Measurements from ENCODE around the gene DCLRE1A.

The DCLRE1A gene

DNA sequence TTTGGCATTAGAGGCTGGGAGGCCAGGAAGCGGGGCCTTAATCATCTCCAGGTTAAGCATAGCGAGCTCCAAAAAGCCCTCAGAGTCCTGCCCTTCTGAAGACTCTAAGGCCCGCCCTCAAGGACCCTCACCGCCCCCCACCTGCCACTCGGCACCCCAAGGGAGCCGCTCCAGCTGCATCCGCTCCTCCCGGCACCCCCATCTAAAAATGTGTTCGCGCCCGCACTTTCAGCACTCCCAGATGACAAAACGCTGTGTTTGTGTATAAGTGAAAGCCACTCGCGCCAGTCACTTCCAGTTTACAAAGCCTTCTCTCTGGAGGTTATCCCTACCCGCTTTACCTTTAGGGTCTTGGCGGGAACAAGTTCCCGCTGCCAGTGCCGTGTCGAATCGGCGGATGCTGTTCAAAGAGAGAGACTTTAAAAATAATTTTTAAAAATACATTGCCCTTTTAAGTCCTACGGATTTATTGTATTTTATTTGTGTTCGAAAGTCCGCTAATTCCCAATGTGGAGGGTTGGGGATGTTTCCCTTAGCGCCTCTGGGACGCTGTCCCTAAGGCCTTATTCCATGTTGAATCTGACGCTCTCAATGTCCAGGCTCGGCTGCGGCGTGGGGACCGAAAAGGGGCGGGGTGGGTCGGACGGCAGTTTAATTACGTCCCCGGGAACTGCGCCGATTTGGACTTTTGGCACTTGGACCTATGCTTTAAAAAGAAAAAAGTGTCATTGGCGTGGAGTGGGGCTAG is at the start of gene DCLRE1A, which contains the start of gene NHLRC2:
DCLRE1A (minus strand) TSS at position 70 of the 748 bp plus-strand sequence. CDS start 900 bp downstream, outside the sequence.
NHLRC2 (plus strand) TSS at position 649 of the 748 bp plus-strand sequence. CDS start 212 bp downstream, outside the sequence.
- DNase-seq = peak; percentile 55 to 81

DNA sequence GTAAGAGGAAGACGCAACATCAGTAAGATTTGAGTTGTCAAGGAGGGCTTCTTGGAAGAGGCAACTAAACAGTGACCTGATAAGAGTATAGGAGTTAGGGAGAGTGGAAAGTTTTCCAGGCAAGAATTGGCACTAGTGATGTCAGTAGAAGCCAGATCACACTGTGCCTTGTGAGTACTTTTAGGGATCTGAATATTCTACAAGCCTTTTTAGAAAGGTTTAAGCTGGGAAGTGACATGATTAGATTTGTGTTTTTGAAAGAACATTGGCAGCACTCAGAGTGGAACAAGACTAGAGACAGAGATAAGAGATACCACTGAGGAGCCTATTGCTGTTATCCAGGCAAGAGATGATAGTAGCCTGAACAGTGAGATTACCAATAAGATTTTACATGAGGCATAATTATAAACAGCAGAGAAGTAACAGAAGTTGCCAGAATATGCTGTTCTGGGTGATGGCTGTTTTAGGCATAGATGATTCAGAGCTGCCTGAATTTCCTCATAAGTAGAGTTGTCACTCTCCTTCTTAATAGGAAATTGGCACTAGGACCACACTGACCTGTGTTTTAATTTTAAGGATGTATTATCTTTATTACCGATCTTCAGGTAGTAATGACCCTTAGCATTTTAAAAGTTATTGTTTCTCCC is 46.2 kb upstream of the DCLRE1A start:
- no peak for DNase-seq

DNA sequence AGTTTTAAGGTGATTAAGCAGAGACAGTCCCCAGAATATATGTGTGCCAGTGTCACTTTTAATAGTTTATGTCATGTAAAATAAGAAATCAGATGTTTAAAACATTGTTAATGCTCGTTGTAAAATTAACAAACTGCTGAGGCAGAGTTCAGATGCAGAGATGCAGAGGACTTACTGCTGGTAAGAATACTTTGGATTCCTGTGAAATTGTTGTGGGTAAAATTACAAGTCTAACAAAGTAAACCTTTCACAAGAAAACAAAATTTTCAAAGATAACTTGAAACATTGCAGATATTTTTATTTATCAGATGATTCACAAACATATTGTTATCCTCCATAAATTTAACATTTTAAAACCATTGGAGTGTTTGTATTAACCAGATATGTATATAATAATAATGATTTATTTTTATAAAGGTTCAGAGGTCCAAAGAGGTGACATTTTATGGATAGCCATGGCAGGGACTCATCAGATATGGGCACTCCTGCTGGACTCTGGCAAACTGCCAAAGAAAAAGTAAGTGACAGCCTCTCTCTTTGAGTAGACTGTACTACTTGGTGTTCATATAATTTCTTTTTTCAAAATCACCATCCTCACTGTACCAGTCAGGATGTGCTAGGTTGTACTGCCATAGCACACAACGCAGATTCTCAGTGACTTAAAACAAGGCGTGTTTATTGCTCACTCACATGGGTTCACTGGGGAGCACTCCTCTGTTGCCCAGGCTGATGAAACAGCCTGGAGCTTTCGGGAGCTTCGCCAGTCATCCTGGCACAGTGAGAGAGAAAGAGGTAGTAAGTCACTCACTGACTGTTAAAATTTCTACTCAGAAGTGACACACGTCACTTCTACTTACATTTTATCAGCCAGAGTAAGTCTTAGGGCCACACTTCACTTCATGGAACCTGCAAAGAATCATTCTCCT is 44.1 kb upstream of the DCLRE1A start:
- DNase-seq = no peak

DNA sequence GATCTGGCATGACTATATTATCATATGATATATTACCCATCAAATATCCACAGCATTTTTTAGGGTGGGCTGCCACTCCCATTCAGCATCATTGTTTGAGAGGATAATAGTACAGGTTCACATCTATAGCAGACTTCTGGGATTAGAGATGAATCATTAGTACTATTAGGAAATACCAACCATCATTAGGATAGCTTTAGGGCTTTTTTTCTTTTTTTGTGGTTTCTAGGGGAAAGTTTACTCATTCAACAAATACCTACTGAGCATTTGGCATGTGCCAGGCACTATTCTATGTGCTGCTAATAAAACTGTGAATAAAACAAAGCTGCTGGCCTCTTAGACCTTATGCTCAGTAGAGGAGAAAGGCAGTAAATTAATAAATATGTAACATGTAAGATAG is 41.1 kb upstream of the DCLRE1A start:
- no peak for DNase-seq

DNA sequence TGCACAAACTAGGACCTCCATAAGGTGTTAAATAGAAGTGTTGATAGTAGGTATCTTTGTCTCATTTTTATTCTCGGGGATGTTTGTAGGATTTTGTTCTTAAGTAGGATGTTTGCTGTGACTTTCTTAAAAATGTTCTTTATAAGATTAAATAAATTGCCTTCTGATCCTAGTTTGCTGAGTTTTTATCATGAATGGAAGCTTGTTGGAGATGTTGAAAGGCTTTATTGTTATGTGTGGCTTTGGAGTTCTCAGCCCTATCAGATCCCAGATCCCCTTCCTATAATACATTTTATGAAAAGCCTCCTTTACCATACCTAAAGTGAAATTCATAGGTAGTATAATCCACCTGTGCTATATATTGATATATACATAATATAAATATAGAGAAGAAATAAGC is 40.7 kb upstream of the DCLRE1A start:
- DNase-seq = no peak

DNA sequence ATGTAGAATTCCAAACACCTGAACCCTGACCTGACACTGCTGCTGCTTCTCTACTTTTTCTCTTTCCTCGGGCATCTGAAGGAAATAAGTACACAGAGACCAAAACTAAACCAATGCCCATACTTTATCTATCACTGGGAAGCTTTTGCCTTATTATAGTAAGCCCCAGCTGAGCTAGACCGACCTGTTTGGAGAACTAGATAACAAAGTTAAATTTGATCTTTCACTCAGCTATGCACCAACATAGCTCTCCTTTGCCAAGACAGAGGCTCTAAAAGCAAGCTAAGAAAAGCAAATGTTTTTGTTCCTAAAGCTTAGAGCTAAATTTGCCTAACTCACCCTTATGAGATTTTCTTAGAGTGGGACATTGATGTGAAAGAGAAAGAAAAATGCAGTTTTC is 39.7 kb upstream of the DCLRE1A start:
- DNase-seq = no peak

DNA sequence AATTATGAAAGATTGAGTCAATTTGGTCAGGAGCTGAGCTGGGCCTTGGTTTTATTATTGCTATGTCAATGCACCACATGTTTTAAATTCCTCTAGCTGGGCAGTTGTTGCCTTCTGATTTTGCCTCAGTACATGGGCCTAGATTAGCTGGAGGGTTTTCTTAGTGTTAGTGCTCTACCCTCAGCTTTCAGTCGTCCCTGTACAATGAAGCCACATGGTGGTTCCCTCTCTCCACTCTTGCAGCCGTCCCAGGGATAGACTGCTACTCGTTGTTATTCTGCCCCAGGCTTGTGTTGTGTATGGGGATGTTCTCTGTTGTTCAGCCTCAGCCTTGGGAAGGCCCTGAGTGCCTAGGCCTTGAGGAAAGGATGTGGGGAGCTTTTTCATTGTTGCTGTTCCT is 37.6 kb upstream of the DCLRE1A start:
- no peak for DNase-seq

DNA sequence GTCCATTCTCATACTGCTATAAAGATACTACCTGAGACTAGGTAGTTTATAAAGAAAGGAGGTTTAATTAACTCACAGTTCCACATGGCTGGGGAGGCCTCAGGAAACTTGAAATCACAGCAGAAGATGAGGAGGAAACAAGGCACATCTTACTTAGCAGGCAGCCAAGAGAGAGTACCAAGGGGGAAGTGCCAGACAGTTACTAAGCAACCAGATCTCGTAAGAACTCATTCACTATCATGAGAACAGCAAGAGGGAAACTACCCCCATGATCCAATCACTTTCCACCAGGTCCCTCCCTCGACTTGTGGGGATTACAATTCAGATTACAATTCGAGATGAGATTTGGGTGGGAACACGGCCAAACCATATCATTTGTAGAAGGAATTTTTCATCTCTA is 36.9 kb upstream of the DCLRE1A start:
- DNase-seq = no peak

DNA sequence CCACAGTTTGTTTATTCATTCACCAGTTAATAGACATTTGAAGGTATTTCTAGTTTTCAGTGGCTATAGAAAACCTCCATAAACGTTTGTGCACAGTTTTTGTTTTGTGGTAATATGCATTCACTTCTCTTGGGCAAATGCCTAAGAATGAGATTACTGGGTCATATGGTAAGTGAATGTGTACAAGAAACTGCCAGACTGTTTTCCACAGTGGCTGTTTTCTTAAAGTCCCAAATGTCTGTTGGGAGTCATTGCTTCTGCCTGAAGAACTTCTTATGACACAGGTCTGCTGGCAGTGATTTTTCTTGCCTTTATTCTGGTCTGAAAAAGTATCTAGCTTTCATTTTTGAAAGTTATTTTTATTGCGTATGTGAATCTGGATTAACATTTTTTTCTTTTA is 36.0 kb upstream of the DCLRE1A start:
- DNase-seq = no peak

DNA sequence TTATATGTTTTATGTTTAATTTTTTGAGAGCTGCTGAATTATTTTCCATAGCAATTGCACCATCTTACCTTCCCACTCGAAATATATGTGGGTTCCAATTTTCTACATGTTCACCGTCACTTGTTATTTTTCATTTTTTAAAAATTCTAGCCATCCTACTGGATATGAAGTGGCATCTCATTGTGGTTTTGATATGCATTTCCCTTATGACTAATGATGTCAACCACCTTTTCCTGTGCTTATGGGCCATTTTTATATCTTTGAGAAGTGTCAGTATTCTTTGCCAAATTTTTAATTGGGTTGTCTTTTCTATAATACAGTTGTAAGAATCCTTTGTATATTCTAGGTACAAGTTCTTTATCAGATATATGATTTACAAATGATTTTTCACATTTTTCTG is 28.4 kb upstream of the DCLRE1A start:
- DNase-seq = no peak

DNA sequence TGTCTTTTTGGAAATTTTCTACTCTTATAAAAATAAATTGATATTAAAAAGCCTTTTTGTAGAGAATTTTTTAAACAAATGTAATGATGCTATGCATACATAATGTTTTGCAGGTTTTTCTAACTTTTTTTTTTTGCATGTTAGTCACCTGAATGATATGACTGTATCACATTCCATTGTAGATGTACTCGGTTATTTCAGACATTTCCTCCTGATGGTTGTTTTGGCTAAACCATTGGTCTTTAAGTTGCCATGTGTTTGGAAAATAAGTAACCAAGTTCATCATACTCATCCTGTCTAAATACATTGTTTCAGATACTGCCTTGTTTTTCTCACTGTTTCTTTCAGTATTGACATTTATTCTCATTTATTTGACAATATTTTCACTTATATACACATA is 26.4 kb upstream of the DCLRE1A start:
- DNase-seq = no peak

DNA sequence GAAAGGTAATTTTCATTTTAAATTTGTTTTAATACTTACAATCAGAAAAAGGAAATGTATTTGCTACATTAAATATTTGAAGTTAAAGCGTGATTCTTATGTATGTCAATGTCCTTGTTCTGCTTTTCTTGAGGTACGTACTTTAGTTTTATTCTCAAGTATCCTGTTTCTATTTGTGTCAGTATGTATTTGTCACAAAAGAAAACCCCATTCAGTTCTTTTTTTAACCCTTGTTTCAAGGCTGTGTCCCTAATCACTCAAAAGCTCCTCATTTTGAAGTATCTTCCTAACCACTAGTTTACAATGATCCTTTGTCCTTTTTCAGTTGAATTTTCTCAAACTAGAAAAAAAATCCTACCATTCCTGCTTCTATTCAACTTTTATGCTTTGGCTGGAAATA is 25.8 kb upstream of the DCLRE1A start:
- DNase-seq = no peak

DNA sequence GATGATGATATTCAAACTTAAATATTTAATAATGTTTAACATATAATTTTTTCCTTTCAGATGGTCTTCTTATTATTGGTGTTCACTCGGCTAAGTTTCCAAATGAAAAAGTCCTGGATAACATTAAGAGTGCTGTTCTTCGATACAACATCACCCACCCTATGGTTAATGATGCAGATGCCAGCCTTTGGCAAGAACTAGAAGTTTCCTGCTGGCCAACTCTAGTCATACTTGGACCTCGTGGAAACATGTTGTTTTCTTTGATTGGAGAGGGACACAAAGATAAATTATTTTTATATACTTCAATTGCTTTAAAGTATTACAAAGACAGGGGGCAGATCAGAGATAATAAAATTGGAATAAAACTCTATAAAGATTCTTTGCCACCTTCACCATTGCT is 22.6 kb upstream of the DCLRE1A start:
- DNase-seq = no peak

DNA sequence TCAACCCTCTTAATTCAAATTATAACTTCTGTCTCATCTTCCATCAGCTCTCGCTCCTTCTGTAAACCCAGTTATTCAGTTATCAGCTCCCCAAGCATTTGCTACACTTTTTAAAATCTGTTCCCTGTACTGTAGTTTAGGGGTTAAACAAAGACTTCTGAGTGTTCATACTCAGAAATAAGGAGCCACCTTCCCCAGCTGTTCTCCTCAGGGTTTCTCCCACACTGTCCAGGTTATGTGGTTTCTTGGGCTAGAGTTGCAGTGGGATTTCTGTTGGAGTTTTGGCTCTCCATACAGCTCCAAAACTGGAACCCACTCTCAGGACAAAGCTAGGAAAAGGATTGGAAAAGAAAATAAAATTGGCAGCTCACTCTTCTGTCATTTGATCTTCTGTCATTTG is 21.3 kb upstream of the DCLRE1A start:
- DNase-seq = no peak

DNA sequence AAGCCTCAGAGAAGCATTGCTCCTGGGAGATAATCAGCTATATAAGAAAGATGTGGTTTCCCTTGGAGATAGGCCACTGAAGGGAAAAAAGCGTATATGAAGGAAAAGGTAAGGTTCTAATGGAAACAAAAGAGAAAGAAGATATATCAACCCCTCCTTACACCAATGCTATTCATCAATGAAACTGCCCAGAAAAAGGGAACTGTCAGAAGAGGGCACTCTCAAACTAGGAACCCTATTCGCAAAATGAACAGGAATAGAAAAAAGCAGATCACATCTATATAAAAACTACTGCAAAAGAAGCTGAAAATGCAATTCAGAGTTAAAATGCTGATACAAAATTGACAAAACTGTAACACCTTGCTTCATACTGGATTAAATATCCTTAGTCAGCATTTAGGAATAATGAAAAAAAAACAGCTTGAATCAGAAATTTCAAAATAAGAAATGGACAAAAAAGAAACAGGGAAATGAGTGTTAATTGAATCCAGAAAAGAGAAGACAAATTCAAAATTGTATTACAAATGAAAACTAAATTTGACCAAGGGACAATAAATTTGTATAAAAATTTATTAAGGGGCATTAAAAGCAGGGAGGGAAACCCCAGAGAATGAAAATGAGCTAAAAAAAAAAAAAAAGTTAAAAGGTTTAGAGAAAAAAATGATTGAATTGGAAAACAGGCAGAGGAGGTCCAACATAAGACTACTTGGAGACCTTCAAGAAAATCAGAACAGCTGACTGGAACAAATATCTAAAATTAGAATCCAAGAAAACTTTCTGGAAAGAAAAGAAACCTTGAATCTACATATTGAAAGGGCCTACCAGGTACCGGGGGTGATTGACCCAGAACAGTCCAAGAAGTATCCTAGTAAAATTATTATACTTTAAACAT is 18.5 kb upstream of the DCLRE1A start:
- DNase-seq = no peak

DNA sequence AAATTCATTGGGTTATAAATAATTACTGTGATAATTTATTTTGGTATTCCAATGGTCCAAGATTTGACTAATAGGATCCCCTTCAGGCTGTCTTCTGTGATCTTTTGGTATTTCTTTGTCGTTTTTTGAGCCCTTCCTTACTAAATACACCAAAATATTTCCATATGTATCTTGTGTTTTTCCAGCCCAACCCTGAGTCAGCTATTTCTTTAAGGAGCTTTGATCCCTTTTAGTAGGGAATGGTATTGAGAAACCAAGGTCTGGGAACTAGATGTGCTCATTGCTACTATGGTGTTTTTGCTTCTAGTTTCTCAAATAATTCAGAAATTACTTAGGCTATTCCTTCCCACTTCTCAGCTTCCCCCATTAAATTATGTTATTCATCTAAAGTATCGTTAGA is 15.9 kb upstream of the DCLRE1A start:
- DNase-seq = no peak

DNA sequence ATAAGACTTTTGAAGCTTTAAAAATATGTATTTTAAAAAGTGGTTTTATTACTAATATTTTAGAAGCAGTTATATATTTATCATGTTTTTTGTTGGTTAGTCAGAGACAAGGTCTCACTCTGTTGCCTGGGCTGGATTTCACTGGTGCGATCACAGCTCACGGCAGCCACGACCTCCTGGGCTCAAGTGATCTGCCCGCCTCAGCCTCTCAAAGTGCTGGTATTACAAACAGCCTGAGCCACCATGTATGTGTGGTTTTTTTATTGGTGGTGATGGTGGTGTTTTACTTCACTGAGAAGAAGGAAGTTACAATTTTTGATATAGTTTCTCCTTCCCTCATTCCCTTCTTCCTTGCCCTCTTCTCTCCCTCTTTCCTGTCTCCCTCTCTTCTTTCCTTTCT is 14.0 kb upstream of the DCLRE1A start:
- no peak for DNase-seq

DNA sequence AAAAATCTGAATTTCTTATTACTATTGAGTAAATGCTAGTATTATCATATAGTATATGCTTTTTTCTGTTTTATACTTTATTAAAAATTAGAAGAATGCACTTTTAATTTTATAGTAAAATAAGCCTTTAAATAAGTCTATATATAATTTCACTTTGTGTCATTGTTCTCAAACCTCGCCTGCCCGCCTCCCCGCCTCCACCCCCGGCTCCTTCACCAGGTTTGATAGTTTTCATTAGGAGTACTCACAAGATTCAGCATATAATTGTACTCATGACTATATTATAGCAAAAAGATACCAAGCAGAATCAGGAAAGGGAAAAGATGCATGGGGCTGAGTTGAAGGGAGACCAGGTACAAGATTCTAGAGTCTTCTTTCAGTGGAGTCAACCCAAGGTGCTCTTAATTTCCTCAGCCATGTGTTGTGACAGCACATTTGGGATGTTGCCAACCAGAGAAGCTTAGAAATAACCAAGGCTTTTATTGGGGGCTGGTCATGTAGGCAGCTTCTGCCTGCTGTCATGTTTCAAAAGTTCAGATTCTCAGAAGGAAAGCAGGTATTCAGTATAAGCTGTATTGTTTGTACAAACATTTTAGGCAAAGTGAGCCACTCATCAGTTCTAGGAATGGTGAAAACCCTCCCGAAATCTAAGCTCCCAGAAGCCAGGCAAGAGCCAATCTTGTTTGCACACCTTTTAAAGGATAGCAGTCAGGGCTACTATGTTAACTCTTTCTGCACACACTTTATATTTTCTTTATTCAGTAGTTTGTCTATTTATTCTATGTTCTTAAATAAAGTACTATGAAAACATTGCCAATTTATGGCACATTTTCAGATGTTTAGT is 12.9 kb upstream of the DCLRE1A start:
- no peak for DNase-seq

DNA sequence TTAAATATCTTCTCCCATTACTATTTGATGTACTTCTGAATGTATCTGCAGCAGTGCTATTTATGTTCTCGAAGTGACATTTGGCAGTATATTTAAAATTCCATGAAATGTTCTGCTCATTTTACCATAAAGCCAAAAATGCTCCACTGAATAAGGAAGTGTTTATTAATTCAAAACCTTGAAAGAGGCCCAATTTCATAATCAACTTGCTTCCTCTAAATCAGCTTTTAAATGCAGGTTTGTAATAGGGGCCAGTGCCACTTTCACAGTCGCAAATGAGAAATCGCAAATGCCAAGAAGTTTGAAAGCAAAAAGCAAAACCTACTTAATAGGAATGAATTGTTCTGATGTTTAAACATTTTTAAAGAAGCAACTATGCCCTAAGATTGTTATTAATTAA is 12.0 kb upstream of the DCLRE1A start:
- DNase-seq = no peak

DNA sequence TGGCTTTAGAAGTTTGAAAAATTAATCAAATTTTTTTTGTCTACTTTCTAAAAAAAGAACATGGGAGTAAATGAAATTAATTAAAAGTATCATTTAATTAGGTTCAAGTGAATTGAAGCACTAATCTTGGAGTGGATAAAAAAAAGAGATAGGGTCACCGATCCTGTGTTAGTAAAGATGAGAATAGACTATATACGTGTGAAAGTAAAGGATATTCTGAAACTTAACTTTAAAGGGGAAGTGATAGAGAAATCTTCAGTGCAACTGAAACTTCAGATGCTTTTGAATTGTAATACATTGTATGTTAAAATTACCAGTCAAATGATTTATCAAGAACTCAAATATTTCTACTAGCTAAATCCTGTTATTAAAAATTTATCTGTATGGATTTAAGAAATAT is 5.4 kb upstream of the DCLRE1A start:
- DNase-seq = no peak

DNA sequence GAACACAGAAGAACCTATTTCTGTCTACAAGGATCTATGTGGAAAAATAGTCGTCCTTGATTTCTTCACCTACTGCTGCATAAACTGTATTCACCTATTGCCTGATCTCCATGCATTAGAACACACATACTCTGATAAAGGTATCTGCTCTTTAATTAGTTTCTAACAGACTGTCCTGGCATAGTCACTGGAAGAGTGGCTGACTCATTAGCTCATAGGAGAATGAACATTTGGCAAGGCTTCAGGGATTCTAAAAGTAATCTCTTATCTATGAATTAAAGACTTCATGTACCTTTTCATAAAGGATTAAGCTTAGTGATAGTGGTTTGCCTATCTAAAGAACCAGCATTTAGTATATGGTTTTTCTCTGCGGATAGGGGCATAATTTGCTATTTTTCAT is 4.7 kb upstream of the DCLRE1A start:
- peak in 1 of 2 experiments; percentile 14 for DNase-seq

DNA sequence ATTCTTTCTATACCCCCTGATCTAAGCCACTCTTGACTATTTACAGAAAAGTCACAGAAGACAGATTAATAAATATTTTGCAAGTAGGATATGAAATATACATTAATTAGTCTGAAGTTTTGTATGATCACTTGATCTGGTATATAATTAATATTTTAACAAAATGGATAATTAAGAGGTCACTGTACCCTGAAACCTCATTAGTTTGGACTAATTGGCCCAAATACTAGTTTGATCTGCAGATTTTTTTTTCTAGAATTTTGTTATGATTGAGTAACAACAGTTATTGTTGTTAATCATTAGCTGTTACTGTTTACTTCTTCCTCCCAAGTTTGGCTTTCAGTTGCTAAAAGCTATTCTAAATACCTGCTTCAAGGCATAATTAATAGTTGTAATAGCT is 3.3 kb upstream of the DCLRE1A start:
- DNase-seq = no peak
